HG03097 (cell line): ENCODE measurements around the gene SIT1.
"Not testable (repeated sequence)": the region's sequence is repeated elsewhere in the genome, so short reads cannot be mapped to it uniquely, and the experiment has no call there.

Experiments
- ATAC-seq: cut with Tn5 transposase; IDR thresholded peaks from one replicate; pipeline ENCODE4 v1.9.1; 2021; ENCODE audit not compliant: unreplicated experiment, low FRiP score

SIT1 gene

DNA sequence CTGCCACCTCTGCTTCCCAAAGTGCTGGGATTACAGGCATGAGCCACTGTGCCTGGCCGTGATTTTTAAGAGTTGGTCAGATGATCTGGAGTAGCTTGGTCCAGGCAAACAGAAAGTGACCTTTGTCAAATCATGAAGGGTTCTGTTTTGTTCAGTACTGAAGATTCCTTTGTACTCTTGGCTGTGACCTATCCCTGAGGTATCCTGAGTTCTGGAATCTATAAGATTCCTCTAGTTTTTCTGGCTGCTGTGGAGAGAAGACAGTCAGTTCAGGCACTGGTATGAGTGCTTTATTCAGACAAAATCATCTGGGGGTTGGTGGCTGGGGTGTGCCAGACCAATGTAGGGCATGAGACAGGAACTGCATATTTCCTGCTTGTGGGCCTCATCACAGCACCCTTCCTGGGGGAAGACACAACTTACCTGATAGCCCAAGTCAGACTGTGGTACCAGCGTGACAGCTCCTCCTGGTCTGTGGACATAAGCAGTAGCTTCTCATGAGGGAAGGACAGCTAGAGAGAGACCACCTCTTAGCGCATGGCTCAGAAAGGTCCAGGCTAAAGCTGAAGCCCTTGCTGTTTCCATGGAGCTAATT, 11.1 kb upstream of the SIT1 start:
- ATAC-seq, result no peak

DNA sequence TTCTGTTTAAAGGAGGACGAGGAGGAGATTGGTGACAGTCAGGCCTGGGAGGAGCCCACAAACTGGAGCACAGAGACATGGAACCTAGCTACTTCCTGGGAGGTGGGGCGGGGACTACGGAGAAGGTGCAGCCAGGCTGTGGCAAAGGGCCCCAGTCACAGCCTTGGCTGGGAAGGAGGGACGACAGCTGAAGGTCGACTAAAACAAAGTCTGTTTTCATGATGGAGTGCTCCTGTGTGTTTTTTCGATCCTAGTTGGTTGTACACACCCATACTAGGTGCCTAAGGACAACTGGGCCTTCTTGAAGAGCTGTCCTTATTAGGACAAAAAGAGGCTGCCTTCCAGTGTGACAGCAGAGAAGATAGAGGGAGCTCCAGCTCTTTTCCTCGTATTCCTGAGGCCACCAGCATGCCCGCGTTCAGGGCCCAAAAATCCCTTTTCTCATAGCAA, 10.3 kb upstream of the SIT1 start:
- no peak for ATAC-seq

DNA sequence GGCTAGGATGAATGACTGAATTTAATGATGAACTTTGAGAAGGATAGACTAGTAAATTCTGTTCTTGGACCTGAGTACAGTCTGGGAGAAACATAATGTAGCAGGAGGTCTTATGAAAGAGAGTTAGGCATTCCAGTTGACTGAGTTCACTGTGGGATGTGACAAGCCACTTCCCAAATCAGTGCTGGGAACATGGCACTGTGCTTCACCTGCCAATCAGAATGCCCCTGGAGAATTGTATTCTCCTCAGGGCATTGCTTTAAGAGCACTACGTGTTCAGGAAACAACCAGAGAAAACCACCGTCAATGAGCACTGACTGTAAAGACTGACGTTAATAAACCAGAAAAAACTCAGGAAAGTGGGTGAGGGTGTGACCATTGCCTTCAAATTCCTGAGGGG, 8.6 kb upstream of the SIT1 start:
- no peak for ATAC-seq

DNA sequence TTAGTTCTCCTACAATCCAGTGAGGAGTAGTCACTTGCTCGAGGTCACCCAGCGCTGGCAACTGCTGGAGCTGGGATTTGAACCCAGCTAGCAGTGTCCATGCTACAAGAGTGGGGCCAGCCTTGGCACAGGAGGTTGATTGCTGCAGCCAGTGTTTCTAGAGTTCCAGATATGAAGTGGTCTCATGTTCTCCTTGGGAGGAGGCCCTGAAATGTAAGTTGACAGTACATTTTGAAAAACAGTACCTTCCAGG, 8.2 kb upstream of the SIT1 start:
- ATAC-seq, result peak; percentile 3

DNA sequence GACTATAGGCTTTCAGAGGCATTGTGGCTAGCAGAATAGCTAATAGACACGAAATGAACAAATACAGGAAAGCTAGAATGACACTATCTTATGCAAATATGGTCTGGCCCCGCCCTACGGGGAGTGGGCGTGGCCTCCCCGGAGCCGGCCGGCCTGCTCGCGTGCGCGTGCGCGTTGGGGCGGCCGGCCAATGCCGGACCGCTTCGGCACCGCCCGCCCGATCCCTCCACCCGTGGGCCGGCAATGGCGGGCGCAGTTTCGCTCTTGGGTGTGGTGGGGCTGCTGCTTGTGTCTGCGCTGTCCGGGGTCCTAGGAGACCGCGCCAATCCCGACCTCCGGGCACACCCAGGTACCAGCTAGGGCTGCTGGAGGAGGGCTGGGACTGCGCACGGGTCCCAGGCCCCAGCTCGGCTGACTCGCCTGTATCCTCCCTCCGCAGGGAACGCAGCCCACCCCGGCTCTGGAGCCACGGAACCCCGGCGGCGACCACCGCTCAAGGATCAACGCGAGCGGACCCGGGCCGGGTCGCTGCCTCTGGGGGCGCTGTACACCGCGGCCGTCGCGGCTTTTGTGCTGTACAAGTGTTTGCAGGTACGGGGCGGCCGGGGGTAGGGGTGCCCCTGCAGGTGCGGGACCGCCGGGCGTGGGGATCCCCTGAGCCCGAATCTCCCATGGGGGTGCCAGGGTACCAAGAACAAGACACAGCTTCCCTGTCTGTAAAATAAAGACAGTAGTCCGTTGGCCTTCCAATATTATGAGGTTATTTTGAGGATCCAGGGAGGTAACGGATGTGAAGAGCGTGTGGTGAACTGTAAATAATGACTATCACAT, 7.6 kb upstream of the SIT1 start, which contains the start of gene CCDC107:
CCDC107 (plus strand) TSS at position 156 of the 831 bp plus-strand sequence; CDS start at position 244, 88 bp downstream.
- peak; percentile 65 for ATAC-seq

DNA sequence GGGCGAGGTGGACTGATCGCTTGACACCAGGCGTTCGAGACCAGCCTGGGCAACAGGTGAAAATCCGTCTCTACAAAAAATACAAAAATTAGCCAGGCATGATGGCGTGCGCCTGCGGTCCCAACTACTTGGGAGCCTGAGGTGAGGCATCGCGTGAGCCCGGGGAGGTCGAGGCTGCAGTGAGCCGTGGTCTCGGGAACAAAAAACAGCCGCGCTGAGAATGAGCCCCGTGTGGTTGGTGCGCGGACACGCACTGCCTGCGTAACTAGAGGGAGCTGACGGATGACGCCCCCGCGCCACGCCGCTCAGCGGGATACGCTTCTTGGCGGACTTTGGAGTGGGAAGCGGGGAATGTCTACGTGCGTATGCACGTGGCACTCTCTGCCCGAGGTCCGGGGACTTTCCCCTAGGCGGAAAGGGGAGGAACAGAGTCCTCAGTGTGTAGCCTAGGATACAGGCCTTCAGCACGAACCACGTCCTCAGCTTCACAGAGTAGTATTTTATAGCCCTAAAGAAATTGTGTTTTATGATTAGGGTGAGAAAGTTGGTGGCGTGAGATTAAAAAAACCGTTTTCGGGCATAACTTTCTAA, 6.9 kb upstream of the SIT1 start, which contains the start of gene RMRP:
RMRP (minus strand) TSS at position 474 of the 591 bp plus-strand sequence.
- peak; percentile 71 for ATAC-seq

DNA sequence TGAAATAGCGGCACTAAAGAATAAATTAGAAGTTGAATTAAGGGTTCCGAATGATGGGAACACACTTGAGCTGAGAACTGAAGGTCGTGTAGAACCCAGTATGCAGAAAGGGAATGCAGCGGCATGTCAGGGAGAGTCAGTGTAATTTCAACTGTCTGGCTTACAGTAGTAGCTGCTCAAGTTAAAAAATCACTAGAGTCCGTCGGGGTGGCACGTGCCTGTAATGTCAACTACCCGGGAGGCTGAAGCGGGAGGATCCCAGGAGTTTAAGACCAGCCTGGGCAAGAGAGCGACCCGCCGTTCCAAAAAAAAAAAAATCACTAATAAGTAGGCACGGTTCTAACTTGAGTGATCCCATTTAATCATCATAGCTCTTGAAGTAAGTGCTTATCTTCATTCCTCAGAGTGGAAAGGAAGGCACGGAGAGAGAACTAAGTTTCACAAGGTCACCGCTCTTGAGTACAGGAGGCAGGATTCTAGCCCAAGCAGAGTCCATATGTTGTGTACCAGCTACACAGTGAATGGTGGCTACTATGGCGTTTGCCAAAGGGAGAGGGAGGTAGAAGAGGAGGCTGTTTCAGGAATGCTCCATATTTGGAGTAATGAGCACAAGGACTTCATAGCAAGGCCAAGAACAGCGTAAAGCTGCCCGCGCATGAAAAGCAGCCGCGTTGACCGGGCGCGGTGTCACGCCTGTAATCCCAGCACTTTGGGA, 6.3 kb upstream of the SIT1 start:
- ATAC-seq, result no peak

DNA sequence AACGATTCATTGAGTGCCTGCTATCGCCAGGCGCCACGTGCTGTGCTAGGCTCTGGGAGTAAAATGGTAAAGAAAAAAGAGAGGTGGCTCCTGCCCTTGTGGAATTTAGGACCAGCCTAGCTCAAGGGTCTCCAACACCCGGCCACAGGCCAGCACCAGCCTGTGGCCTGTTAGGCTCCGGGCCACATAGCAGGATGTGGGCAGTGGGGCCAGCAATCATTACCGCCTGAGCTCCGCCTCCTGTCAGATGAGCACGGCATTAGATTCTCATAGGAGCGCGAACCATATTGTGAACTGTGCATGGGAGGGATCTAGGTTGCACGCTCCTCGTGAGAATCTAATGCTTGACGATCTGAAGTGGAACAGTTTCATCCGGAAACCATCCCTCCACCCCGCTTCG, 5.6 kb upstream of the SIT1 start:
- ATAC-seq, result no peak

DNA sequence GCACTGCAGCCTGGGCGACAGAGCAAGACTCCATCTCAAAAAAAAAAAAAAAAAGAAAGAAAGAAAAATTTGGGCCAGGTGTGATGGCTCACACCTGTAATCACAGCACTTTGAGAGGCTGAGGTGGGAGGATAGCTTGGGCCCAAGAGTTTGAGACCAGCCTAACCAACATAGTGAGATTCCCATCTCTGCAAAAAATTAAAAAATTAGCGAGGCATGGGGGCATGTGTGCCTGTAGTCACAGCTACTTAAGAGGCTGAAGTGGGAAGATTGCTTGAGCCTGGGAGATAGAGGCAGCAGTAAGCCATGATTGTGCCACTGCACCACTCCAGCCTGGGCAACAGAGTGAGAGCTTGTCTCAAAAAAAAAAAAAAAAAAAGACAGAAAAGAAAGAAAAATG, 2.9 kb upstream of the SIT1 start:
- ATAC-seq, result no peak

DNA sequence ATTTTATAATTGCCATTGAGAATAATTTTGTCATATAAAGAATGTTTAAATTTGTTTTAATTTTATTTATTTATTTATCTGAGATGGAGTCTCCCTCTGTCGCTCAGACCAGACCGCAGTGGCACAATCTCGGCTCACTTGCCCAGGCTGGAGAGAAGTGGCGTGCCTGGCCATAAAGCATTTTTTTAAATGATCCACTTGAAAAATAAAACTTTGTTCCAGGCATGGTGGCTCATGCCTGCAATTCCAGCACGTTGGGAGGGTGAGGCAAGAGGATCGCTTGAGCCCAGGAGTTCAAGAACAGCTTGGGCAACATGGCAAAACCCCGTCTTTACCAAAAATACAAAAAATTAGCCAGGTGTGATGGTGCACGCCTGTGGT, 2.1 kb upstream of the SIT1 start:
- ATAC-seq, result no peak

DNA sequence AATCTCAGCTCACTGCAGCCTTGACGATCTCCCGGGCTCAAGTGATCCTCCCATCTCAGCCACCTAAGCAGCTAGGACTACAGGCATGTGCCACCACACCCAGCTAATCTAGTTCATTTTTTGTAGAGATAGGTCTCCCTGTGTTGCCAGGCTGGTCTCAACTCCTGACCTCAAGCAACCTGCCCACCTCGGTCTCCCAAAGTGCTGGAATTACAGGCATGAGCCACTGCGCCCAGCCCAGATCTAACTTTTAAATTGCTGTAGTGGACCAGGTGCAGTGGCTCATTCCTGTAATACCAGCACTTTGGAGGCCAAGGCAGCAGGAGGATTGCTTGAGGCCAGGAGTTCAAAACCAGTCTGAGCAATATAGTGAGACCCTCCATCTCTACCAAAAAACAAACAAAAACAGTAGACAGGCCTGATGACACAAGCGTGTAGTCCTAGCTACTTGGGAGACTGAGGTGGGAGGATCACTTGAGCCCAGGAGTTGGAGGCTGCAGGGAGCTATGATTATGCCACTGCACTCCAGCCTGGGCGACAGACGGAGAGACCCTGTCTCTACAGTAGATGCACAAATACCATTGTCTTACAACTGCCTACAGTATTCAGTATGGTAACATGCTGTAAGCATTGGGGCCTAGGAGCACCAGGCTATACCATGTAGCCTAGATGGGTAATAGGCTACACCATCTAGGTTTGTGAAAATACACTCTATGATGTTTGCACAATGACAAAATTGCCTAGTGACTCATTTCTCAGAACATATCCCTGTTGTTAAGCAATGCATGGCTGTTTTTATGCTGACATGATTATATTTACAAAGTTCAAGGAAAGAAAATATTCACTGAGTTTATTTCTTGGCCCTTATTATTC, 1.5 kb upstream of the SIT1 start:
- no peak for ATAC-seq

DNA sequence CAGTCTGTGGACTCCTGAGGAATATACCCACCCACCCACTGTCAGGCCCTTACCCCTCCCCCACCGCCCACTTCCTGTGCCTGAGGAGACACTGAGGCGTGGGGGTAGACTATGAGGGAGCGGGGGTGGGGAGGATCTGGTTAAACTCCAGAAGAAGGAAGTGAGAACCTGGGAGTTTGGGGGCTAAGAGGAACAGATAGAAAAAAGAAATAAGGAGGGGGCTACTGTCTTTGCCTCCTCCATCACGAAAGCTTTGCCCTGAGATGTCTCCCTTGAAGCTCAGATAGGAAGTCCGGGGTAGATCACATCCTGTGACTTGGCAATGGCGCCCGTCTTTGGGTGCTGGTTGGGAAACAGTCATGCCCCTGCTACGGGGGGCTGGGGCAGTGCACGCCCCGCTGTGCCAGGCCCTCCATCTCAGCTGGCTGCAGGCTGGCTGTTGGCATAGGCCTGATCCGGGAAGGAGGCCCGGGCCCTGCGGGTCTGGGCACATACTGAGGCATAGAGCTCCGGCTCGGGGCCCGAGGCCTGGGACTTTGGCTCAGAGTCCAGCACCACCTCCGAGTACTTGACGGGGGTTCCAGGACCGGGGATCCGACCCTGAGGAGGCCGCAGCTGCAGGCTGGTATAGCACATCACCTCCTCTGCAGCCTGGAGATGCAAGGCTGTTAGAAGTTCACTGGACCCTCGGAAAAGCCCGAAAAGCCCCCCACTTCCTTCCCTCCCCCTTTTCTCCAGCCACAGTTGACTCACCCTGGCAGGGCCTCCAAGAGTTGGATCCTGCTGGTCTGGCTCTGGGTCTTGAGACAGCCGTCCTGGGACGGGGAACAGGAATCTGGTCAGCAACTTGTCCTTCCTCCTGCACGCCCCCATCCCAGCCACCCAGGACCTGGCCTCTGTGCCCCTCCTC, 1.0 kb downstream of the SIT1 start:
- no peak for ATAC-seq

DNA sequence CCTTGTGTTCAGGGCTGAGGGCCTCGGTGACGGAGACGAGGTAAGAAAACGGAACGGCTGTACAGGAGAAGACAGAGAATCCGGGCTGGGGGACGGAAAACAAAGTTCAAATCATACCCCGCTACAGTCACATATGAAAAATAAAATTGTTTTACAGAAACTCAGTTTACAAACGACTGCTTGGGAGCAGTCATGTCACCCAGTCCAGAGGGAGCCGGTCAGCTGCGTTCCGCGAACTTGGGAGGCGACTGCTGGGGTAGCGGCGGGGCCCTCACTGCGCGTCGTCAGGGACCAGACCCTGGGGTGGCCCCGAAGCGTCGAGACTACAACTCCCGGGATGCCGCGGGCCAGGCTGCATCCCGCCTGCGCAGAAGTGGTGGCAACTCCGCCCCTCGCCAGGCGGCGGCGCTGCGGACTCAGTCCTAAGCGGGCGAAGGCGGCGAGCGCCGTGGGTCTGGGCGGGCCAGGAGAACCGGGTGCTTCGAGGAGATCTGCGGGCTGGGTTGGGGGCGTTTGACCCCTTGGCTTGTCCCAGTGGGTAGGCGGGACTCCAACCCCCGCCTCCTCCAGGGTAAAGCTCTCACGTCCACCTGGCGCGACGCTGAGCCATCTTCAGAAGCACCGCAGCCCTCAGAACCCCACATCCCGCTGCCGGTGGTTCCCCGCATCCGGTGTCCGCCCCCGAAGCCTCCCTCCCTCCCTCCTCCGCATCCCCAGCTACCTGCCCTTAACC, 4.0 kb downstream of the SIT1 start:
- ATAC-seq, result peak; percentile 85

DNA sequence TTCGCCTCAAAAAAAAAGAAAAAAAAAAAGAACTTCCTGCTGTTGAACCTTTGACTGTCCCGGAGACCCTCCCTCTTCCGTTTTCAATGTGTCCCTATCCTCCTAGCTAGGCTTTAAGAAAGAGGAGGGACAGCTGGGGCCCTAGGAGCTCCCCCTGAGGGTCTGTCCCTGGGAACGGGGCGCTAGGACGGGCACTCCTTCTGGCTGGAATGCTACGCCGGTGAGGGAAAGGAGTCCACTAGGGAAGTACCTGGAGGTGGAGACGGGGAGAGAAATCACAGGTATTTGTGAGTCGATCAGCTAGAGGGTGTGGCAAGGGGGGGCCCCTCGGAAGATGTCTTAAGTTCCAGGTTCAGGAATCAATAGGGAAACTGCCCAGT, 4.6 kb downstream of the SIT1 start:
- no peak for ATAC-seq

DNA sequence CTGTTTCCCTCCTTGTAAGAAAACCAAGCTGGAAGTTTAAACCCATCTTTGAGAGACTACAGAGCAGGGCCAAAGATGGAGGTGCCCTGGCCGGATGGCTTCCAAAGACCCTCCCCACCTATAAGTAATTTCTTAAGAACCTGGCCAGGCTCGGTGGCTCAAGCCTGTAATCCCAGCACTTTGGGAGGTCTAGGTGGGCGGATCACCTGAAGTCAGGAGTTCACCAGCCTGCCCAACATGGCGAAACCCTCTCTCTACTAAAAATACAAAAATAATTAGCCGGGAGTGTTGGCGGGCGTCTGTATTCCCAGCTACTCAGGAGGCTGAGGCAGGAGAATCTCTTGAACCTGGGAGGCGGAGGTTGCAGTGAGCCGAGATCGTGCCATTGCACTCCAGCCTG, 5.0 kb downstream of the SIT1 start:
- not testable (repeated sequence) for ATAC-seq

DNA sequence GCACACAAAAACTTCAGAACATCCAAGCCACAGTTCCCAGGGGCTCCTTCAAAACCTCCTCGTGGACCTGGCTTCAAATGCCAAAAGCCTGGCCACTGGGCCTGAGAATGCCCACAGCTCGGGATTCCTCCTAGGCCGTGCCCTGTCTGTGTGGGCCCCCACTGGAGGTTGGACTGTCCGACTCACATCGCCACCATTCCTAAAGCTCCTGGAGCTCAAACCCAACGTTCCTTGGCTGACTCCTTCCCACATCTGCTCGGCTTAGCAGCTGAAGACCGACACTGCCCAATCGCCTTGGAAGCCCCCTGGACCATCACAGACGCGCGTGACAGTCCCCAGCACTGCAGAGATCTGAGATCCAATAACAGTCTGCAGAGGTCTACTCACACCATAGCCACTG, 7.7 kb downstream of the SIT1 start:
- ATAC-seq, result no peak

DNA sequence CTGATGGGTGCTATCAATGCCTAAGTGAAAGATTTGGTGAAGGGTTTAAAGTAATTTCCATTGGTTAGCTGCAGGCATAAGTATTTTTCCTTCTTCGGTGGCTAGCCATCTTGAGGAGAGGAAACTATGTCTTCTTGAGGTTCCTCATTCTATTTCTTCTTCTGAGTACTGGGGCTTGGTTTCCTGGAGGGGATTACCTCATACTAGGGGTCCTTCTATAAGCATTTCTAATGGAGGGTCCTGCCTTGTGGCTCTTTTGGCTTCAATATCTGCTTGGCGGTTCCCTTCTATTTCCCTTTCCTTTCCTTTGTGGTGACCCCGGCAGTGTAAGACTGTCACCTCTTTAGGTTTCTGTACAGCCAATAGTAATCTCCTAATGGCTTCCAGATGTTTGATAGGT, 9.3 kb downstream of the SIT1 start:
- not testable (repeated sequence) for ATAC-seq

DNA sequence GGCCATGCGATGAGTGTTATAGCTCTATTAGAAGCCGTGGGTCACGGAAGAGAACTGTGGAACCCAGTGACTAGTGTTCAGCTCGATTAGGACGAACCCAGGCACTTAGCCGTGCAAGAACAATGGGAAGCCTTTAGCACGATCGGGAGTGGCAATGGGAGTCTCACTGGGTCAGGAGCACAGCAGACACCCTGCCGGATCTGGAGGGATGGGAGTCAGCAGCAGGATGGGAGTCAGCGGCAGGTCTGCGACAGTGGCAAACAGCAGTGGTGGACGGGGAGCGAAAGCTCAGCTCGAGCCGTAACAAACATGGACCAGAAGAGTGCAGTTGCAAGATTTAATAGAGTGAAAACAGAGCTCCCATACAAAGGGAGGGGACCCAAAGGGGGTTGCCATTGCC, 10.3 kb downstream of the SIT1 start:
- not testable (repeated sequence) for ATAC-seq

DNA sequence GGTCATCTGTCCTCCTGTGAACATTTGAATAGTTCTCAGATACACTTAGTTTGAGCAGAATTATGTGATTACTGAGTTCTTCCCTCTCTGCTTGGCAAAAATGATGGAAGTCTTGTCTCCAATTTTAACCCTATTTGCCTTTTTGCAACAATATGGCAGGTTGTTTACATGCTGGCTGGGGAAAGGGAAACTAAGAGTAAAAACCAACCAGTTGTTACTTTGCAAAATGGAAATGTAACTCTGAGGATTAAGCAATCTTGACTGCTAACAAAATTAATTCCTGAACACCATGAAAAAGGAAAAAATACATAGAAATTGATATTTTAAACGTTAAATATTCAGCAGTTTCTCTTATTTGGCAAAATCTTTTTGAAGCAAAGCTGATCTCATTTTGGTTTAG, 11.1 kb downstream of the SIT1 start:
- no peak for ATAC-seq
